Cardiac fibroblast (primary cell): ENCODE measurements around the gene CTDP1.

Source experiments
- DNase-seq, 2 donors: peaks; one replicate each; pipeline versions ENCODE4 v3.0.0 to v3.0.0-alpha.2; 2010; ENCODE audit warnings: low read depth in 2 of 2
- H3K4me3 ChIP-seq, 2 donors: replicated peaks in 1 of 2; 1 replicate in 1 of 2; 2 replicates in 1 of 2; pipeline ENCODE4 v1.5.1; 2011; ENCODE audit warnings: low read depth in 2 of 2, low read length in 2 of 2, mild to moderate bottlenecking in 2 of 2, moderate library complexity in 1 of 2
- TF ChIP-seq, protein P1 (sequence below): IDR thresholded peaks from one replicate; pipeline ENCODE4 v1.5.1; 2011; ENCODE audit warnings: low read depth, mild to moderate bottlenecking, low read length, inconsistent platforms

Gene CTDP1

DNA sequence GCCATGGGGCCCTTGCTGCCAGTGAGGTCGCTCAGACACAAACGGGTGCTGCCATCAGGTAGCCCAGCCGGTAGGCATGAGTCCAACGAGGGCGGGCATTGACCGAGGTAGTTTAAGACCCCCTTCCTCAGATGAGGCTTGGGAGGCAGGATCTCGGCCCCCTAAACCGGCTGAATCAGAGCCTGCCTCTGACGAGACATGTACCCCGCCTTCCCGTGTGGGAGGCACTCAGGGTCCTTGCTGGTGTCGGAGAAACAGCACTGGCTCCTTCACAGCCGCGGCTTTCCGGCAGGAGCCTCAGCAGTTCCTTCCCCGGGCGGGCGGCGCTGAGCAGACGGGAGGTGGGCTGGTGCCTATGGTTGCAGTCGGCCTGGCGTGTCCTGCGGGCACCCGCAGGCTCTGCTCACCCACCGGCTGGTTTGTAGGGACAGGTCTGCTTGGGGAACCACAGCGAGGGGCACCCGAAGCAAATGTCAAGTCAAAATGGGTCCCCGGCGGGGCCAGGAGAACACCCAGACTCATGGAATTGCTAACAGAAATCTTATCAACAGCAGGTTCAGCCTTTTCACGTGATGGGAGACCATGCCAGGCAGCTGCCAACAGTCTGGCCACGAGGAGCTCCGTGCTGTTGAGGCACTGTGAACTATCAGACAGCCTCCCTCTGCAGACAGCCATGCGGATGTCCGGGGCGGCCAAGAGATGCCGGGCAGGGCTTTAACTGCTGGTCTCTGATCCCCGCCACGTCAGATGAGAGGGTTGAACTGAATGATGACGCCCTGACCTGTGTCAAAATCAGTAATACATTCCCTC lies 121.0 kb downstream of the CTDP1 start:
- DNase-seq = no peak
- TF ChIP-seq, protein P1, sequence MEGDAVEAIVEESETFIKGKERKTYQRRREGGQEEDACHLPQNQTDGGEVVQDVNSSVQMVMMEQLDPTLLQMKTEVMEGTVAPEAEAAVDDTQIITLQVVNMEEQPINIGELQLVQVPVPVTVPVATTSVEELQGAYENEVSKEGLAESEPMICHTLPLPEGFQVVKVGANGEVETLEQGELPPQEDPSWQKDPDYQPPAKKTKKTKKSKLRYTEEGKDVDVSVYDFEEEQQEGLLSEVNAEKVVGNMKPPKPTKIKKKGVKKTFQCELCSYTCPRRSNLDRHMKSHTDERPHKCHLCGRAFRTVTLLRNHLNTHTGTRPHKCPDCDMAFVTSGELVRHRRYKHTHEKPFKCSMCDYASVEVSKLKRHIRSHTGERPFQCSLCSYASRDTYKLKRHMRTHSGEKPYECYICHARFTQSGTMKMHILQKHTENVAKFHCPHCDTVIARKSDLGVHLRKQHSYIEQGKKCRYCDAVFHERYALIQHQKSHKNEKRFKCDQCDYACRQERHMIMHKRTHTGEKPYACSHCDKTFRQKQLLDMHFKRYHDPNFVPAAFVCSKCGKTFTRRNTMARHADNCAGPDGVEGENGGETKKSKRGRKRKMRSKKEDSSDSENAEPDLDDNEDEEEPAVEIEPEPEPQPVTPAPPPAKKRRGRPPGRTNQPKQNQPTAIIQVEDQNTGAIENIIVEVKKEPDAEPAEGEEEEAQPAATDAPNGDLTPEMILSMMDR = no peak
- no peak overlapping the region for H3K4me3 ChIP-seq

DNA sequence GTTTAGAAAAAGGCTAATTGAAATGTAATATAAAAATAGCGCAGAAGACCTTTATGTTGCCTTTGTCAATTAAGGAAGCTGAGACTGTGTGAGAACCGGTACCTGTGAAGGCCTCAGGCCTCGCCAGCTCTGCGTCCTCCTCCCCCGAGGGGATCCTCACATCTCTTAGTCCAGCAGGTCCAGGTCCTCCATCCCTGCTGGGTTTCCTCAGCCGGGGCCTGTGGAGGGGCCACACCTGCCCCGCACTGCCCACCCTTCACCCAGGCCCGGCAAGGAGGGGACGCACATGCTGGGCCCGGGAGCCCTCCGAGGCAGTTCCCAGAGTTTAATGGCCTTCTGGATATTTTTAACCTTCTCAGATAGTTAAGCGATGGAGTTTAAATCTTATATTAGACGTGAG lies 121.6 kb downstream of the CTDP1 start:
- DNase-seq = no peak
- no peak overlapping the region for H3K4me3 ChIP-seq
- TF ChIP-seq, protein P1 = no peak

DNA sequence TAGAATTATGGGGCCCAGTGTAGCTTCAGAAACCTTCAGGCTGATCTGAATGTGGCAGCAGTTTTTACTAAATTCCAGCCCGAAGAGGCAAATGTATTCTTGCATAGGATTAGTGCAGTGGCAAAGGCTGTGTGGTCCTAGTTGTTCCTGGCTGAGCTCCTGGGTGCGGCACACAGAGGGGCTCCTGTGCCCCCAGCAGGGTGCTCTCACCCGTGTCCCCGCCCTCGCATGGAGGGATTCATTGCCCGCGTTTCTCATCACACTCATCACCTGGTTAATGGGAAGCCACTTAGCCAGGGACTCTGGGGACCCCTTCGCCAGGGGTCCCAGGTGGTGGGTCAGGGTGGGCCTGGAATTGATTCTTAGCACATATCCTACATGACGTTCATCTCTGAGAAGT lies 122.0 kb downstream of the CTDP1 start:
- TF ChIP-seq, protein P1 = no peak
- no peak overlapping the region for H3K4me3 ChIP-seq
- no peak for DNase-seq

DNA sequence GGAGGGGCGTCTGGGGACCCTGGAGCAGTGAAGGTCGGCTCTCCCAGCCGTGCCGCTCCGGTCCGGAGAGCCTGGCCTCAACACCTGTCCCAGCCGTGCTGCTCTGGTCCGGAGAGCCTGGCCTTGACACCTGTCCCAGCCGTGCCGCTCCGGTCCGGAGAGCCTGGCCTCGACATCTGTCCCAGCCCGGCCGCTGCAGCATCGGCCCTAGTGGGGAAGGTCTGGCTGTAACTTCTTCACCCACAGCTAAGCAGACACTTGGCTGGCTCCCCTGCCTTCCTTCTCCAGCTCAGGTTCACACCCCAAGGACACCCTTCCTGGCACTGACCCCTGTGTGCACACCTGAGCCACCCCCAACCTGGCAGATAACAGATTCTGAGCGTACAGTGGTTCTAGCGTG lies 122.7 kb downstream of the CTDP1 start:
- TF ChIP-seq, protein P1 = no peak
- no peak overlapping the region for H3K4me3 ChIP-seq
- DNase-seq = no peak

DNA sequence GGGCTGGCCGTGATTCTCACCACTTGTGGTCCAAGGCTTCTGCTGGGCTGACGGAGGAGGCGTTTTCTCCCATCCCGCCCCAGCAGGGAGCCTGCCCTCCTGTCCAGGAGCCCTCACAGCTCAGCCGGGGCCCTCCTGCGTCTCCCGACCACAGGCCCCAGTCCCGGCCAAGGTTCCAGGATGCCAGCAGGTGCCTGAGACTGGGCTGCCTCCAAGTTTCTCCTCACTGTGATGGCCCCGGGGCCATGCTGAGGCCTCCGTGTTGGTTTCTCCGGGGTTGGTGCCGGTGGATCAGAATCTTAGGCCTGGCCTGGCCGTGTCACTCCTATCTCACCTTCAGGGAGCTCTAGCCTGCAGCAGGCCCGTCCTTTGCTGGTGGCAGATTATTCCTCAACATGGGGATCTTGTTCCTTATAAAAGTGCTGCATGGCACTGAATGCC lies 124.0 kb downstream of the CTDP1 start:
- TF ChIP-seq, protein P1 = no peak
- DNase-seq = no peak
- H3K4me3 ChIP-seq = no peak overlapping the region
